CD4-positive, CD25-positive, alpha-beta regulatory T cell (primary cell): ENCODE results near the gene CCDC169. TPM values are rescaled to one million over a fixed set of nuclear protein-coding genes. Genes with fewer than 3 reads are reported as not detected.

Source experiments
- ATAC-seq, 2 donors: fragments of 150-1000 bp; cut with Tn5 transposase; one replicate each; pipeline ENCODE4 v1.10.0; 2021; ENCODE audit warnings: low read depth in 2 of 2, moderate number of reproducible peaks in 2 of 2, moderate library complexity in 1 of 2
- DNase-seq, 3 donors: peaks; one replicate each; pipeline versions ENCODE4 v3.0.0 to v3.0.0-alpha.2; 2012 to 2022; ENCODE audit warnings: mixed read lengths in 1 of 3
- H3K27ac ChIP-seq: one replicate; pipeline ENCODE4 v1.7.0; 2013; ENCODE audit warnings: mild to moderate bottlenecking, low read length; ENCODE audit not compliant: insufficient read depth, poor library complexity, severe bottlenecking
- H3K27me3 ChIP-seq: one replicate; pipeline ENCODE4 v1.7.0; 2013; ENCODE audit warnings: low read length; ENCODE audit not compliant: control insufficient read depth, insufficient read depth
- H3K36me3 ChIP-seq: one replicate; pipeline ENCODE4 v1.7.0; 2013; ENCODE audit warnings: mild to moderate bottlenecking, low read length, moderate library complexity; ENCODE audit not compliant: control insufficient read depth, insufficient read depth
- H3K4me1 ChIP-seq: 2 replicates; pipeline ENCODE4 v1.7.0; 2013; ENCODE audit warnings: mild to moderate bottlenecking, low read length; ENCODE audit not compliant: insufficient read depth, control insufficient read depth, poor library complexity, severe bottlenecking
- H3K4me3 ChIP-seq: one replicate; pipeline ENCODE4 v1.7.0; 2013; ENCODE audit warnings: low read depth, mild to moderate bottlenecking, low read length, moderate library complexity
- H3K9me3 ChIP-seq, 2 experiments: 1 replicate in 1 of 2; 2 replicates in 1 of 2; pipeline ENCODE4 v1.7.0; 2013; ENCODE audit warnings: low read length in 2 of 2, mild to moderate bottlenecking in 1 of 2, moderate library complexity in 1 of 2; ENCODE audit not compliant: control insufficient read depth in 2 of 2
- H3K27ac Mint-ChIP-seq, 3 donors: one replicate each; pipeline ENCODE4 v1.8.0; 2020 to 2022; ENCODE audit warnings: mild to moderate bottlenecking in 3 of 3, mixed read lengths in 3 of 3, moderate library complexity in 2 of 3
- H3K27me3 Mint-ChIP-seq: one replicate; pipeline ENCODE4 v1.8.0; 2022; ENCODE audit warnings: mild to moderate bottlenecking, mixed read lengths
- H3K36me3 Mint-ChIP-seq: one replicate; pipeline ENCODE4 v1.8.0; 2020; ENCODE audit warnings: mixed read lengths
- H3K4me1 Mint-ChIP-seq, 4 donors: one replicate each; pipeline ENCODE4 v1.8.0; 2020 to 2022; ENCODE audit warnings: mixed read lengths in 4 of 4, mild to moderate bottlenecking in 1 of 4
- H3K4me3 Mint-ChIP-seq, 4 donors: one replicate each; pipeline ENCODE4 v1.8.0; 2020 to 2022; ENCODE audit warnings: mild to moderate bottlenecking in 4 of 4, mixed read lengths in 4 of 4, moderate library complexity in 3 of 4
- H3K9me3 Mint-ChIP-seq, 7 donors: one replicate each; pipeline ENCODE4 v1.8.0; 2020 to 2022; ENCODE audit warnings: mixed read lengths in 7 of 7, mild to moderate bottlenecking in 3 of 7, moderate library complexity in 2 of 7
- polyA plus RNA-seq, 4 donors: library from polyadenylated mRNA; unstranded; fragments of 300-500 nt; fragmentation: Illumina TruSeq; gene quantifications; one replicate each; pipeline ENCODE4 v1.2.3, GENCODE V29; 2021
- total RNA-seq: library from RNA; stranded (reverse); gene quantifications from one replicate; pipeline ENCODE4 v1.2.3, GENCODE V29; 2022

The CCDC169 gene
- total and polyA plus RNA-seq, 5 donors from 2014 or later: not detected

DNA sequence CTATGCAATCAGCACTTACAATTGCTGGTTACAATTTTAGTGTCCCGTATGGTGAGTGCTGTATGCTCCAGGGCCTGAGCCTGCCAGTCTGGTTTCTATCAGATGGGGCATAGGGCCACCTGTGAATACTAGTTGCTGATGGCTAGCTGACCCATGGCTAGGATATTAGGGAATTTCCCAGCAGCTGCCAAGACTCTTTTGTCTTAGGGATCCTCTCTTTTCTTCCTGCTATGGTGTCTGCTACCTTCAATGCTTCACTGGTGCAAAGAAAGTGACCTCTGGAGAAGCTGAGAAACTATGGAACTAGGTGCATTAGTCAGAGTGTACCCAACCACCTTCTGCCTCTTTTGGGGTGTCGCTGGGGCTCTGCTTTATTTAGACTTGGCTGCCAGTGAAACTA lies 11.6 kb downstream of the CCDC169 start:
- H3K27me3 Mint-ChIP-seq: no peaks in the 10 kb centered on the region

DNA sequence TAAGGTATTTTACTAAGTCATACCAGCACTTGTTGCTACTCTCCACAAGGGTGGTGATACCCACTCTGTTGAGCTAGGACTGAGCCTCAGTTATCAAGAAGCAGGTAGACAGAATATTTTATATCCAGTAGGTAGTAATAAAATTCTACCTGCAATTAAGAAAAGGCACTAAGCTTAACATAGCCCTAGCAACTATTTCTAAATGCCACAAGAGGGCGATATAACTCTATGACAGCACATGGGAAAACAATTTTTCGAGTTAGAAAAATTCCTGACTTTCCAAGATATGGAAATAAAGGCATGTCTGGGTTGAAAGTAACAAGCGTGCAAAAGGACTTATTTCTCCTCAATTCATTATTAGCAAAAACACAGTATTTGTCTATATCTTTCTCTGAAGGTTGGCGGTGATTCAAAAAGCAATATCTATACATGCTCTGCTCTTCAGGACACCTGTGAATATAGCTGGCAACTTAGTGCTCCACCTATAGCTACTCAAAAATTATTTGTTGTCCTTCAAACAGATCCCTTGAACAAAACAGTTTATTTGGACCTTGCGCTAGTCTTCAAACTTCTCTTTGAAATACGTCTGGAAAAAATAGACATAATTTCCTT lies 14.7 kb downstream of the CCDC169 start:
- DNase-seq: peak in 1 of 3 donors; percentile 7
- Histone ChIP-seq H3K27ac (no peak overlapping the region), H3K27me3 (no peaks in the 10 kb centered on the region), H3K9me3 (no peaks in the 10 kb centered on the region), H3K4me3 (no peak overlapping the region), H3K4me1 (no peaks in the 10 kb centered on the region), H3K36me3 (no peaks in the 10 kb centered on the region)
- no peaks in the 10 kb centered on the region for H3K27me3 Mint-ChIP-seq
- no peak overlapping the region for H3K27ac Mint-ChIP-seq
- peaks cover 0 to under 1% (median 0%) of the 10 kb centered on the region in 7 donors for H3K9me3 Mint-ChIP-seq
- H3K4me1 Mint-ChIP-seq: no peaks in the 10 kb centered on the region
- no peak overlapping the region for H3K4me3 Mint-ChIP-seq
- no peak for ATAC-seq
- no peaks in the 10 kb centered on the region for H3K36me3 Mint-ChIP-seq

More for the DNA sequence above, 11.6 kb downstream of the CCDC169 start:
- ATAC-seq (no peak), DNase-seq (no peak)
- no peaks in the 10 kb centered on the region for H3K36me3 Mint-ChIP-seq
- no peak overlapping the region for H3K4me3 ChIP-seq
- H3K27me3 ChIP-seq: no peaks in the 10 kb centered on the region
- no peaks in the 10 kb centered on the region for H3K36me3 ChIP-seq
- H3K27ac ChIP-seq: no peak overlapping the region
- peaks cover 0 to 4% of the 10 kb centered on the region in 2 experiments for H3K9me3 ChIP-seq
- no peaks in the 10 kb centered on the region for H3K4me1 ChIP-seq
- no peak overlapping the region for H3K4me3 Mint-ChIP-seq
- H3K27ac Mint-ChIP-seq: no peak overlapping the region
- H3K9me3 Mint-ChIP-seq: peaks cover 0 to 5% (median 0%) of the 10 kb centered on the region in 7 donors
- no peaks in the 10 kb centered on the region for H3K4me1 Mint-ChIP-seq

DNA sequence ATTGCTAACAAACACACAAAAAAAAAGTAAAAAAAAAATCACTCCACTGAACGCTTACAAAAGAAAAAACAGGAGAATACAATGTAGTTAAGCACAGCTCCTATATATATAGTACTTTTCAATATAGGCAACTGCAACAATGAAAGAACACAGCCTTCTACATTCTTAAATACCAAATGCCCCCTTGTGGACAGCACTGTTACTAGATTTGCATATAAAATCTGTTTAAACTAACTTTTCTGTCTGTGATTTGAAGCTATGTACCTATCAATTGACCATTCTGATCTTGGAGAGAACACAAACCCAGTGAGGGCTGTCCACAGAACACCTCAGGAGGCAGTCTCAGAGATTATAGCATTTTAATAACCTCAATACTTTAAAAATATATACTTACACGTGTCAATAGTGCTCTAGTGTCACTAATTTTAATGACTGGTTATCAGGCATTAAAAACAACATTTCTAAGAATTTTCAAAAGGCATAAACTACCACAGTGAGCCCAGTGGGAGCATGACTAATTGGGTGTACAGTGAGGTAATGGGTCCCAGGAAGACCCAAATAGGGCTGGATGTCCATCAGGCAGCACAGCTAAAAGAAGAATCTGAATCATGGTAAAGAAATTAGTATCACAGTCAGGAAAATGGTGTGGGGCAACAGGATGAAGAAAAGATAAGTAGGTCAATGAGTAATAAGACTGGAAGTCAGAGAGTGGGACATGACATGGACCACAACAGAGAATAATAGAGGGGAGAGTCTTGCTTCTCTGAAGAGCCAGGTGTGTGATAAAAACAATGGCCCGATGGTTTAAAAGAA lies 22.2 kb downstream of the CCDC169 start:
- ATAC-seq (no peak), DNase-seq (peak in 1 of 3 donors; percentile 40)
- peak overlapping the region in 1 of 3 donors; percentile 39 for H3K27ac Mint-ChIP-seq
- no peak overlapping the region for H3K4me3 Mint-ChIP-seq
- Histone ChIP-seq H3K4me3 (no peak overlapping the region), H3K36me3 (no peaks in the 10 kb centered on the region), H3K27ac (no peak overlapping the region), H3K27me3 (no peaks in the 10 kb centered on the region), H3K9me3 (no peaks in the 10 kb centered on the region), H3K4me1 (no peaks in the 10 kb centered on the region)
- H3K4me1 Mint-ChIP-seq: no peaks in the 10 kb centered on the region
- peaks cover 0 to 3% (median 0%) of the 10 kb centered on the region in 7 donors for H3K9me3 Mint-ChIP-seq
- no peaks in the 10 kb centered on the region for H3K36me3 Mint-ChIP-seq
- H3K27me3 Mint-ChIP-seq: peaks cover 5% of the 10 kb centered on the region

DNA sequence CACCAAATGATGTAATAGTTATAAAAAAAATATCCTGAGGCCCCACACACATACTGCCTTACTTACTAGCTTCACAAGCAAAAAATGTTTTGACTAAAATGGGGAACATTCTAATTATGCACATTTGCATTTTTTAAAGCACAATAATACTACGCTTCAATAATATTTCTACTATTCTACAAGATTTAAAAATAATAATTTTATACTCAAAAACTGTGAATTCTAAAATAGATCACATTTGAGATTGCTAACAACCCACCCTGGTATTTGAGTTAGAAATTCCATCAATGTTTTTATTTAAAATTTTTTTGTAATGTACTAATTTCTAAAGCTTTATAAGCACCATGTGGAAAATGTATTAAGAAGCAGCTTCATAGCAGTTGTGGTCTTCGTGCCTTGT lies 24.2 kb downstream of the CCDC169 start:
- Mint-ChIP-seq H3K4me3 (no peak overlapping the region), H3K27me3 (peaks cover 5% of the 10 kb centered on the region), H3K27ac (no peak overlapping the region), H3K36me3 (no peaks in the 10 kb centered on the region), H3K4me1 (no peaks in the 10 kb centered on the region), H3K9me3 (peaks cover 0 to 3% (median 0%) of the 10 kb centered on the region in 7 donors)
- Histone ChIP-seq H3K27me3 (no peaks in the 10 kb centered on the region), H3K4me3 (no peak overlapping the region), H3K9me3 (no peaks in the 10 kb centered on the region), H3K4me1 (no peaks in the 10 kb centered on the region), H3K27ac (no peak overlapping the region), H3K36me3 (no peaks in the 10 kb centered on the region)
- DNase-seq (no peak), ATAC-seq (no peak)

DNA sequence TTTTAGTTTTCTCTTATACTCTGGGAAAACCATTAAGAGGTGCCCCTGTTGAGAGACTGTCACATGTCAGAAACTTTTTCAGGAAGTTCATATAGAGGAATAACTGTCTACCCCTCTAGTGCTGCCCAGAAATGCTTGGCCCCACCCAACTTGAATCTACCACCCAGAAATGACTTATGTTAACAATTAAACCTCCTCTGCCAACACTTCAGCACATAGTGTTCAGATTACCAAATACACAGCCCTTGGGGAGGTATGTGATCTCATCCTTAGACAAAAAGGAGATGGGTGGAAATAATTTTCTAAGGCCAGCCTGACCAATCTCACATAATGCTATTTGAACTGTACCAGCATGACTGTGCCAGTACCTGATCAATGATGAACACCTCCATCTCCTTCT lies 35.6 kb downstream of the CCDC169 start:
- Mint-ChIP-seq H3K4me3 (no peak overlapping the region), H3K27ac (no peak overlapping the region), H3K4me1 (no peaks in the 10 kb centered on the region), H3K36me3 (no peaks in the 10 kb centered on the region), H3K9me3 (peaks cover 0 to 12% (median 0%) of the 10 kb centered on the region in 7 donors), H3K27me3 (no peaks in the 10 kb centered on the region)
- Histone ChIP-seq H3K27ac (no peak overlapping the region), H3K4me3 (no peak overlapping the region), H3K27me3 (peaks cover 3% of the 10 kb centered on the region), H3K9me3 (no peaks in the 10 kb centered on the region), H3K4me1 (no peaks in the 10 kb centered on the region), H3K36me3 (no peaks in the 10 kb centered on the region)
- ATAC-seq (no peak), DNase-seq (no peak)

DNA sequence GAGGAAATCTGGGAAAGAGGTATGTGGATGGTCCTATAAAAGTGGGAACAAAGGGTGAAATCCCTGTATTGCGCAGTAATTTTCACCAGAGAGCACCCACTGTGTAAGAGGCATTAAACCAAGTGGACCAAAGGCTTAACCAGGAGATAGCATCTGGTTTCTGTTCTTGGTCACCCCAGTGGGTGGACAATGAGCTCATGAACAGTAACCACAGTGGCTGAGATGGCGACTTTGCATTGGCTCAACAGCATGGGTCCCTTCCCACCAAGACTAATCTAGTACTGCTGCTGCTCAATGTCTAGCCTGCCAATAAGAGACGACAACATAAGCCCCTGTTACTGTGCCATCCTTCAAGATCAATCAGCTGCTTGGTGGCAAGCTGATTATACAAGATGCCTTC lies 36.6 kb downstream of the CCDC169 start:
- Histone ChIP-seq H3K9me3 (no peaks in the 10 kb centered on the region), H3K4me3 (no peak overlapping the region), H3K4me1 (no peaks in the 10 kb centered on the region), H3K27me3 (no peaks in the 10 kb centered on the region), H3K36me3 (no peaks in the 10 kb centered on the region), H3K27ac (no peak overlapping the region)
- Mint-ChIP-seq H3K27me3 (no peaks in the 10 kb centered on the region), H3K4me3 (no peak overlapping the region), H3K9me3 (peaks cover 0 to 12% (median 0%) of the 10 kb centered on the region in 7 donors), H3K36me3 (no peaks in the 10 kb centered on the region), H3K4me1 (no peaks in the 10 kb centered on the region), H3K27ac (no peak overlapping the region)
- DNase-seq (no peak), ATAC-seq (no peak)

DNA sequence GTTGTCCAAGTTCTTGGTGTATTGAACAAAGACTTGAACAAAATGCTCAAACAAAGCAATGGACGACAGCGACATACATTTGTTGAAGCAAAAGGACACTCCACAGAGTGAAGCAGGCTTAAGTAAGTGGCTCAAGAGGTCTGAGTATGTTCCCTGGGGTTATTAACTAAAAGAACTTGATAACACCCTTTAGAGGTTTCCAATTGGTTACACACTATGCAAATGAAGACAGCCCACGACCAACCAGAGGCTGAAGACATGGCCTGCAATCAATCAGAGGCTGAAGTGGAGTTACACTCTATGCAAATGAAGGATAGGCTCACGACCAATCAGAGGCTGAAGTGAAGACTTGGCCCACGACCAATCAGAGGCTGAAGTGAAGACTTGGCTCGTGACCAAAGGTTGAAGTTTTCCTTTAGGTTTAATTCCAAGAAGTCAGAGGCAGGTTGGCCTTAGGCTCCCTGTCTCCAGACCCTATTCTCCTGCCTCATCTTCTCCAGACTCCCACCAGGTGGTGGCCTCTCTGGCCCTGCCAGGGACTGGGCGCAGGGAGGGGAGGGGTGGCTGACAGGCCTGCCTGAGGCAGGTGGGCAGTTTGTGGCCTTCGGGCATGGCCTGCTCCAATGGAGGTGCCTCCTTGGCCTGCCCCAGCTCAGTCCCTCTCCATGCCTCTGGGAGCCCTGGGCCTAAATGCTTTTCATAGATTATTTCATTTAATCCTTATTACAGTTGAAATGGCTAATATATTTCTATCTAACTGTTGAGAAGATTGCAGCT lies 38.1 kb downstream of the CCDC169 start:
- Mint-ChIP-seq H3K27ac (no peak overlapping the region), H3K27me3 (no peaks in the 10 kb centered on the region), H3K36me3 (no peaks in the 10 kb centered on the region), H3K9me3 (peaks cover 0 to 14% (median 0%) of the 10 kb centered on the region in 7 donors), H3K4me1 (no peaks in the 10 kb centered on the region), H3K4me3 (no peak overlapping the region)
- ATAC-seq: no peak
- DNase-seq: no peak
- Histone ChIP-seq H3K4me1 (no peaks in the 10 kb centered on the region), H3K27ac (no peak overlapping the region), H3K36me3 (no peaks in the 10 kb centered on the region), H3K9me3 (no peaks in the 10 kb centered on the region), H3K4me3 (no peak overlapping the region), H3K27me3 (no peaks in the 10 kb centered on the region)
